Measurements from ENCODE around the gene CX3CR1. TPM values are rescaled to one million over a fixed set of nuclear protein-coding genes. Genes with fewer than 3 reads are reported as not detected.
A peak's percentile ranks its signal among the peaks of the same experiment; 100 is the strongest.

CX3CR1 gene
- total RNA-seq, 3 donors from 2014 or later, result 0.67 to 0.94 (median 0.70) TPM

GRCh38 chr3:39296197-39297077 is 16.6 kb upstream of the CX3CR1 start:
- H3K9me3 ChIP-seq, result peaks cover 10% of the 10 kb centered on the region
- H3K36me3 ChIP-seq (ENCODE audit: low read depth), result no peaks in the 10 kb centered on the region
- intact Hi-C loops (cut with DNase I, micrococcal nuclease), result loop anchor here in 1 of 2 donors (10.0 kb wide), 1 partner anchor 88 kb away; the partner anchor contains the start of gene SLC25A38
- no peak for DNase-seq
- no peaks in the 10 kb centered on the region for H3K4me1 ChIP-seq (ENCODE audit: low read depth)
- TF ChIP-seq, protein P1, sequence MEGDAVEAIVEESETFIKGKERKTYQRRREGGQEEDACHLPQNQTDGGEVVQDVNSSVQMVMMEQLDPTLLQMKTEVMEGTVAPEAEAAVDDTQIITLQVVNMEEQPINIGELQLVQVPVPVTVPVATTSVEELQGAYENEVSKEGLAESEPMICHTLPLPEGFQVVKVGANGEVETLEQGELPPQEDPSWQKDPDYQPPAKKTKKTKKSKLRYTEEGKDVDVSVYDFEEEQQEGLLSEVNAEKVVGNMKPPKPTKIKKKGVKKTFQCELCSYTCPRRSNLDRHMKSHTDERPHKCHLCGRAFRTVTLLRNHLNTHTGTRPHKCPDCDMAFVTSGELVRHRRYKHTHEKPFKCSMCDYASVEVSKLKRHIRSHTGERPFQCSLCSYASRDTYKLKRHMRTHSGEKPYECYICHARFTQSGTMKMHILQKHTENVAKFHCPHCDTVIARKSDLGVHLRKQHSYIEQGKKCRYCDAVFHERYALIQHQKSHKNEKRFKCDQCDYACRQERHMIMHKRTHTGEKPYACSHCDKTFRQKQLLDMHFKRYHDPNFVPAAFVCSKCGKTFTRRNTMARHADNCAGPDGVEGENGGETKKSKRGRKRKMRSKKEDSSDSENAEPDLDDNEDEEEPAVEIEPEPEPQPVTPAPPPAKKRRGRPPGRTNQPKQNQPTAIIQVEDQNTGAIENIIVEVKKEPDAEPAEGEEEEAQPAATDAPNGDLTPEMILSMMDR (IDR thresholded peaks at IDR 0.05), result no peak
- no peak overlapping the region for H3K4me3 ChIP-seq
- no peak for ATAC-seq

- DNase-seq (no peak), ATAC-seq (no peak)
- Histone ChIP-seq H3K36me3 (ENCODE audit: low read depth) (no peaks in the 10 kb centered on the region), H3K4me3 (no peak overlapping the region), H3K4me1 (ENCODE audit: low read depth) (no peaks in the 10 kb centered on the region), H3K9me3 (peaks cover 10% of the 10 kb centered on the region)
- TF ChIP-seq, protein P1 (IDR thresholded peaks at IDR 0.05), result no peak
- intact Hi-C loops (cut with DNase I, micrococcal nuclease), result loop anchor here in 1 of 2 donors (10.0 kb wide), 1 partner anchor 90 kb away; the partner anchor contains the start of gene SLC25A38
Measured at GRCh38 chr3:39295184-39295775, 15.4 kb upstream of the CX3CR1 start.

- ATAC-seq, result no peak
- Histone ChIP-seq H3K9me3 (peaks cover 6% of the 10 kb centered on the region), H3K36me3 (ENCODE audit: low read depth) (no peaks in the 10 kb centered on the region), H3K4me3 (no peak overlapping the region), H3K4me1 (ENCODE audit: low read depth) (no peaks in the 10 kb centered on the region)
- TF ChIP-seq, protein P1 (IDR thresholded peaks at IDR 0.05), result no peak
- intact Hi-C loops (cut with DNase I, micrococcal nuclease), result loop anchor here (5.0 to 10.0 kb wide), 2 partner anchors 90 to 107 kb away; partner anchors contain the start of gene SLC25A38 (in 1 of the 2)
- DNase-seq, result no peak
Measured at GRCh38 chr3:39294446-39295183, 14.8 kb upstream of the CX3CR1 start.

DNA sequence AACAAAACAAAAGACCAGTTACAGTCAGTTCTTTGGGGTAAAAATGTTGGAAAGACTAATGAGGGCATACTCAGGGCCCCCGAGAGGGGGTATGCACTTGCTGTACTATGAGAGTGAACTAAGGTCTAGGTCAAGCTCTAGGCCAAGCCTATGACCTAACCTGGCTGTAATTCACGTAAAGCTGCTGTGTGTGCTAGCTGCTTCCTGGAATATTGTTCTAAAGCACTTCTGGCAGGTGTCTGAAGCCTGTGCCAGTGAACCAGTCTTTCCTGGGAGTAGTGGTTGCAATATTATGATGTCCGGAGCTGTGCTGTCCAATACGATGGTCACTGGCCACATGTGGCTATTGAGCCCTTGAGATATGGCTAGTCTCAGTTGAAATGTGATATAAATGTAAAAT is 13.1 kb upstream of the CX3CR1 start:
- DNase-seq, result no peak
- Histone ChIP-seq H3K4me1 (ENCODE audit: low read depth) (no peaks in the 10 kb centered on the region), H3K9me3 (no peaks in the 10 kb centered on the region), H3K4me3 (no peak overlapping the region), H3K36me3 (ENCODE audit: low read depth) (no peaks in the 10 kb centered on the region)
- intact Hi-C loops (cut with DNase I, micrococcal nuclease), result loop anchor here (5.0 to 10.0 kb wide), 2 partner anchors 92 to 106 kb away; partner anchors contain the start of gene SLC25A38 (in 1 of the 2)
- no peak for ATAC-seq
- TF ChIP-seq, protein P1 (IDR thresholded peaks at IDR 0.05), result no peak

GRCh38 chr3:39291903-39292329 is 12.1 kb upstream of the CX3CR1 start:
- intact Hi-C loops (cut with DNase I, micrococcal nuclease), result loop anchor here (5.0 to 10.0 kb wide), 2 partner anchors 93 to 105 kb away; partner anchors contain the start of gene SLC25A38 (in 1 of the 2)
- peak; percentile 72 for ATAC-seq
- TF ChIP-seq, protein P1 (IDR thresholded peaks at IDR 0.05), result peak; percentile 88

More at GRCh38 chr3:39291903-39292329, 12.1 kb upstream of the CX3CR1 start:
- Histone ChIP-seq H3K36me3 (ENCODE audit: low read depth) (no peaks in the 10 kb centered on the region), H3K9me3 (no peaks in the 10 kb centered on the region), H3K4me3 (no peak overlapping the region), H3K4me1 (ENCODE audit: low read depth) (no peaks in the 10 kb centered on the region)
- DNase-seq, result peak in 2 of 3 donors; percentile 77 to 82

Data from mucosa of descending colon (tissue), 3 donors.